Nephron (organoid): ENCODE measurements around the gene FAM83F.
A peak's percentile ranks its signal among the peaks of the same experiment; 100 is the strongest.

Experiments used
- H3K27ac Mint-ChIP-seq, 3 experiments: 2 replicates each; pipeline ENCODE4 v1.8.0; 2020; ENCODE audit warnings: mixed read lengths in 3 of 3, mild to moderate bottlenecking in 2 of 3, moderate library complexity in 1 of 3
- H3K27me3 Mint-ChIP-seq: 2 replicates; pipeline ENCODE4 v1.8.0; 2021; ENCODE audit warnings: low read depth, mild to moderate bottlenecking, moderate library complexity, mixed read lengths
- H3K36me3 Mint-ChIP-seq: 2 replicates; pipeline ENCODE4 v1.8.0; 2020; ENCODE audit warnings: low read depth, mixed read lengths
- H3K4me1 Mint-ChIP-seq: 2 replicates; pipeline ENCODE4 v1.8.0; 2020; ENCODE audit warnings: mixed read lengths
- H3K4me3 Mint-ChIP-seq, 3 experiments: 2 replicates each; pipeline ENCODE4 v1.8.0; 2020; ENCODE audit warnings: mild to moderate bottlenecking in 3 of 3, mixed read lengths in 3 of 3, moderate library complexity in 2 of 3
- H3K9me3 Mint-ChIP-seq: 2 replicates; pipeline ENCODE4 v1.8.0; 2020; ENCODE audit warnings: mixed read lengths
- CTCF ChIP-seq, 3 experiments: fragments of 200-600 bp; sonication (generic); IDR thresholded peaks; one replicate each; pipeline ENCODE4 v1.5.0; 2021; ENCODE audit warnings: antibody characterized with exemption in 3 of 3; ENCODE audit not compliant: unreplicated experiment in 3 of 3

FAM83F gene

GRCh38 chr22:40036126-40036525 is 41.4 kb downstream of the FAM83F start:
- no peak for TF ChIP-seq CTCF (IDR thresholded peaks at IDR 0.05; ENCODE audit: unreplicated experiment in 3 of 3)
- no peaks in the 10 kb centered on the region for H3K36me3 Mint-ChIP-seq
- no peaks in the 10 kb centered on the region for H3K9me3 Mint-ChIP-seq
- H3K27me3 Mint-ChIP-seq = no peaks in the 10 kb centered on the region
- peaks cover 24% of the 10 kb centered on the region for H3K4me1 Mint-ChIP-seq
- no peak overlapping the region for H3K4me3 Mint-ChIP-seq
- H3K27ac Mint-ChIP-seq = no peak overlapping the region

GRCh38 chr22:40036591-40037225 is 42.0 kb downstream of the FAM83F start:
- Mint-ChIP-seq H3K4me1 (peaks cover 28% of the 10 kb centered on the region), H3K27ac (peak overlapping the region in 1 of 3 experiments; percentile 32), H3K27me3 (no peaks in the 10 kb centered on the region), H3K9me3 (no peaks in the 10 kb centered on the region), H3K4me3 (no peak overlapping the region), H3K36me3 (no peaks in the 10 kb centered on the region)
- TF ChIP-seq CTCF (IDR thresholded peaks at IDR 0.05; ENCODE audit: unreplicated experiment in 3 of 3) = peak; percentile 59 to 86 (median 85)

- peaks cover 32% of the 10 kb centered on the region for H3K4me1 Mint-ChIP-seq
- H3K27me3 Mint-ChIP-seq = no peaks in the 10 kb centered on the region
- no peak overlapping the region for H3K4me3 Mint-ChIP-seq
- no peaks in the 10 kb centered on the region for H3K9me3 Mint-ChIP-seq
- H3K36me3 Mint-ChIP-seq = no peaks in the 10 kb centered on the region
- no peak overlapping the region for H3K27ac Mint-ChIP-seq
- TF ChIP-seq CTCF (IDR thresholded peaks at IDR 0.05; ENCODE audit: unreplicated experiment in 3 of 3) = no peak
Measured at GRCh38 chr22:40037320-40037719, 42.6 kb downstream of the FAM83F start.

GRCh38 chr22:40039482-40040115 is 44.8 kb downstream of the FAM83F start:
- Mint-ChIP-seq H3K27me3 (no peaks in the 10 kb centered on the region), H3K27ac (peak overlapping the region; percentile 86 to 97 (median 93)), H3K9me3 (no peaks in the 10 kb centered on the region), H3K36me3 (no peaks in the 10 kb centered on the region), H3K4me1 (peaks cover 49% of the 10 kb centered on the region), H3K4me3 (peak overlapping the region; percentile 0 to 57 (median 41))
- TF ChIP-seq CTCF (IDR thresholded peaks at IDR 0.05; ENCODE audit: unreplicated experiment in 3 of 3) = no peak

- no peak for TF ChIP-seq CTCF (IDR thresholded peaks at IDR 0.05; ENCODE audit: unreplicated experiment in 3 of 3)
- Mint-ChIP-seq H3K36me3 (no peaks in the 10 kb centered on the region), H3K27ac (peak overlapping the region; percentile 86 to 97 (median 93)), H3K4me3 (peak overlapping the region; percentile 43 to 63 (median 49)), H3K9me3 (no peaks in the 10 kb centered on the region), H3K4me1 (peaks cover 53% of the 10 kb centered on the region), H3K27me3 (no peaks in the 10 kb centered on the region)
Measured at GRCh38 chr22:40040927-40041326, 46.2 kb downstream of the FAM83F start.
